Endodermal cell (in vitro differentiated cells): ENCODE measurements around the gene FAM24A. TPM values are rescaled to one million over a fixed set of nuclear protein-coding genes. Genes with fewer than 3 reads are reported as not detected.

ENCODE experiments used
- DNase-seq: peaks from one replicate; pipeline ENCODE4 v3.0.0-alpha.2; 2017
- H3K27ac ChIP-seq: 2 replicates; pipeline ENCODE4 v1.5.1; 2013; ENCODE audit warnings: mild to moderate bottlenecking, low read depth, low read length, moderate library complexity
- H3K27me3 ChIP-seq: 2 replicates; pipeline ENCODE4 v1.6.1; 2013; ENCODE audit warnings: mild to moderate bottlenecking, low read length, moderate library complexity; ENCODE audit not compliant: insufficient read depth, control insufficient read depth, poor library complexity, severe bottlenecking
- H3K36me3 ChIP-seq: 2 replicates; pipeline ENCODE4 v1.7.0; 2013; ENCODE audit warnings: mild to moderate bottlenecking, low read length, moderate library complexity; ENCODE audit not compliant: control insufficient read depth, insufficient read depth
- H3K4me1 ChIP-seq: one replicate; pipeline ENCODE4 v1.7.0; 2013; ENCODE audit warnings: low read length; ENCODE audit not compliant: control insufficient read depth, insufficient read depth
- H3K4me3 ChIP-seq: 2 replicates; pipeline ENCODE4 v1.5.1; 2013; ENCODE audit warnings: mild to moderate bottlenecking, low read length, moderate library complexity
- H3K9ac ChIP-seq: 2 replicates; pipeline ENCODE4 v1.6.1; 2013; ENCODE audit warnings: mild to moderate bottlenecking, low read length, moderate library complexity; ENCODE audit not compliant: poor library complexity, severe bottlenecking; ENCODE audit errors: extremely low read depth
- H3K9me3 ChIP-seq: 2 replicates; pipeline ENCODE4 v1.6.1; 2013; ENCODE audit warnings: mild to moderate bottlenecking, low read length, moderate library complexity; ENCODE audit not compliant: control insufficient read depth
- H3K27ac Mint-ChIP-seq: 2 replicates; pipeline ENCODE4 v1.8.0; 2020; ENCODE audit warnings: mixed read lengths
- H3K27me3 Mint-ChIP-seq: 2 replicates; pipeline ENCODE4 v1.8.0; 2021; ENCODE audit warnings: mild to moderate bottlenecking, mixed read lengths; ENCODE audit not compliant: insufficient read depth
- H3K36me3 Mint-ChIP-seq: 2 replicates; pipeline ENCODE4 v1.8.0; 2020; ENCODE audit warnings: low read depth, mixed read lengths
- H3K4me1 Mint-ChIP-seq: 2 replicates; pipeline ENCODE4 v1.8.0; 2020; ENCODE audit warnings: mixed read lengths
- H3K4me3 Mint-ChIP-seq: 2 replicates; pipeline ENCODE4 v1.8.0; 2020; ENCODE audit warnings: mild to moderate bottlenecking, moderate library complexity, mixed read lengths
- H3K9me3 Mint-ChIP-seq: 2 replicates; pipeline ENCODE4 v1.8.0; 2020; ENCODE audit warnings: mild to moderate bottlenecking, mixed read lengths
- WGBS, 2 experiments: methylation state at CpG; one replicate each; pipeline versions ENCODE4 v1.1.5 to v1.1.7; 2013; ENCODE audit warnings: missing lambda C conversion rate in 2 of 2, mixed read lengths in 1 of 2; ENCODE audit not compliant: insufficient coverage in 1 of 2, insufficient read length in 1 of 2; 5-methylcytosine and 5-hydroxymethylcytosine counted together
- total RNA-seq, 2 donors: library from RNA; stranded (reverse); fragmentation: NEBNext Ultra II Directional in 1 of 2; extraction: Animal tissue kit (Norgen Biotek cat#: 25700) in 1 of 2; gene quantifications; 2 replicates in 1 of 2; 3 replicates in 1 of 2; pipeline ENCODE4 v1.2.1, GENCODE V29; 2021
- TF ChIP-seq, protein P1 (sequence below): fragments of 200-600 bp; sonication (generic); conservative IDR thresholded peaks from 2 replicates; pipeline ENCODE4 v1.5.0; 2021; ENCODE audit warnings: antibody characterized with exemption, mild to moderate bottlenecking

FAM24A gene
- total RNA-seq, 2 donors from 2014 or later: not detected

DNA sequence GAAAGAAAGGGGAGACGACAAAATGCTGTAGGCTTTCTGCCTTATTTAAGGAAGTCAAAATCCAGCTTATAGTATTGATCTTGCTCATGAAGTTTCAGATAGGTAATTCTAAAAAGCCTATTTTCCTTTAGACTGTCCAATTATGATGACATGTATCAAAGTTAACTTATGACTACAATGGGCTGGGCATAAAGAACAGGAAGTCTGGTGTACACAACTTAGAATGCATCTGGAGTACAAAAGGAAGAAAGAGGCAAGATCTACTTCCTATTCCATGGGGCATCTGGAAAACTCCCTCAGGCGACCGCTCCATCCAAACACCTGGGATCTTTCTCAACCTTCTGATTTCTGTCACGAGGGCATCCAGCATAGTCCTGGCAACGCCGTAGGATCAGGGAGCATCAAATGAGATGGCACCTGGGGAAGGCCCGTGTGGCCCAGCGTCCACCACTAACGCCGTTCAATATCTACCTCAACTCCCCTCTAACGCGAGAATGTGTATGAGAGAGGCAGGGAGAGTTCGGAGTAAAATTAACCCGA is 31.5 kb upstream of the FAM24A start:
- Mint-ChIP-seq H3K27ac (no peak overlapping the region), H3K4me3 (peak overlapping the region; percentile 57), H3K27me3 (peaks cover 26% of the 10 kb centered on the region), H3K4me1 (peaks cover 35% of the 10 kb centered on the region), H3K36me3 (no peaks in the 10 kb centered on the region), H3K9me3 (no peaks in the 10 kb centered on the region)
- Histone ChIP-seq H3K9ac (no peak overlapping the region), H3K27me3 (no peaks in the 10 kb centered on the region), H3K27ac (no peak overlapping the region), H3K4me3 (peak overlapping the region; percentile 71), H3K9me3 (no peaks in the 10 kb centered on the region), H3K36me3 (no peaks in the 10 kb centered on the region), H3K4me1 (peaks cover 9% of the 10 kb centered on the region)
- TF ChIP-seq, protein P1, sequence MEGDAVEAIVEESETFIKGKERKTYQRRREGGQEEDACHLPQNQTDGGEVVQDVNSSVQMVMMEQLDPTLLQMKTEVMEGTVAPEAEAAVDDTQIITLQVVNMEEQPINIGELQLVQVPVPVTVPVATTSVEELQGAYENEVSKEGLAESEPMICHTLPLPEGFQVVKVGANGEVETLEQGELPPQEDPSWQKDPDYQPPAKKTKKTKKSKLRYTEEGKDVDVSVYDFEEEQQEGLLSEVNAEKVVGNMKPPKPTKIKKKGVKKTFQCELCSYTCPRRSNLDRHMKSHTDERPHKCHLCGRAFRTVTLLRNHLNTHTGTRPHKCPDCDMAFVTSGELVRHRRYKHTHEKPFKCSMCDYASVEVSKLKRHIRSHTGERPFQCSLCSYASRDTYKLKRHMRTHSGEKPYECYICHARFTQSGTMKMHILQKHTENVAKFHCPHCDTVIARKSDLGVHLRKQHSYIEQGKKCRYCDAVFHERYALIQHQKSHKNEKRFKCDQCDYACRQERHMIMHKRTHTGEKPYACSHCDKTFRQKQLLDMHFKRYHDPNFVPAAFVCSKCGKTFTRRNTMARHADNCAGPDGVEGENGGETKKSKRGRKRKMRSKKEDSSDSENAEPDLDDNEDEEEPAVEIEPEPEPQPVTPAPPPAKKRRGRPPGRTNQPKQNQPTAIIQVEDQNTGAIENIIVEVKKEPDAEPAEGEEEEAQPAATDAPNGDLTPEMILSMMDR: no peak
- no peak for DNase-seq
- 61 to 89% methylated on average over 2 to 14 of the region's 14 CpGs for WGBS, 2 experiments

DNA sequence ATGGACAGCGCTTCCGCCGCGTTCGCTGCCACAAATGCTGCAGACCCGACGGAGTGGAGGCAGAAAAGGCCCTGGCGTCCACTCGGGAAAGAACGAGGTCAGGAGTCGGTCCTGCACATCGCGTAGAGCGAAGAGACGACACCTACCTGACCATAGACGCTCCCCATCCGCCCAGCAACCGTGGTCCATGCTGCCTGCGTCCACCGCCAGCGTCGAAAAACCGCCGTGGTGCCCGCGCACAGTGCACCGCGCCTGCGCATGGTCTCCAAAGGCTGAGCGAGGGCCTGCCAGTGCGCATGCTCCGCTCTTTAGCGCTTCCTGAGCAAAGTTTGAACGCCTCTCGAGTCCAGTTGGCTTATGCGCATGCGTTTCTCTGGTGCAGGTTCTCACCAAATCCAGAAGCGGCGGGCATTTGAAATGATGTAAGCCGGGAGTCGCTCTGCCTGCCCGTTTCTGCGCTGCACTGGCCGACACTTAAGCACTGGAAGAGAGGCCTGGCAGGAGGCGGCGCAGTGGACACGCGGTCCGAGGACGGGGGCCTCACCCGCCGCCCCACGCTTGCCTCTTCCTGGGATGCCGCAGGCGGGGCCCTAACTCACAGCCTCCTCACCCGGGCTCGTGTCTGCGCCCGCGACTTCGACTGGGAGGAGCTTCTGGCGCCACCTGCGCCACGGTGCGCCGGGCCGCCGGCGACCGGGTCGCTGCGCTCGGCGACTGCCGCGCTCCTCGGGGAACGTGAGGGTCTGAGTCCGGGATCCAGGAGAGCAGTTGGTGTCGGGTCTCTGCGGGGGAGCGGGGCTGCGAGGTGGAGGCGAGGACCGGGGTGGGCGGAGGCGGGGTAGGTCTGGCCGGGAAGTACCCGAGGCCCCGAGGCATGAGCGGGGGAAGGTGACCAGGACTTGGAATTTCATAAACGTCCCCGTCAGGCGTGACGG is 30.8 kb upstream of the FAM24A start, which contains the start of gene FAM24B:
TSS of gene FAM24B (minus strand) at position 243 of the 935 bp plus-strand sequence. CDS start 29,066 bp downstream, outside the sequence.
- no peaks in the 10 kb centered on the region for H3K27me3 ChIP-seq
- H3K9ac ChIP-seq: no peak within 1 kb of the TSS
- no peaks in the 10 kb centered on the region for H3K9me3 ChIP-seq
- peaks cover 9% of the 10 kb centered on the region for H3K4me1 ChIP-seq
- peaks cover 26% of the 10 kb centered on the region for H3K27me3 Mint-ChIP-seq
- 34 to 74% methylated on average over 41 to 95 of the region's 95 CpGs for WGBS, 2 experiments
- no peaks in the 10 kb centered on the region for H3K36me3 ChIP-seq
- H3K36me3 Mint-ChIP-seq: no peaks in the 10 kb centered on the region
- peak within 1 kb of the TSS; percentile 69 for H3K27ac ChIP-seq
- no peaks in the 10 kb centered on the region for H3K9me3 Mint-ChIP-seq
- peak within 1 kb of the TSS; percentile 62 for H3K27ac Mint-ChIP-seq
- peaks cover 33% of the 10 kb centered on the region for H3K4me1 Mint-ChIP-seq
- TF ChIP-seq, protein P1: no peak
- peak; percentile 62 for DNase-seq
- peak within 1 kb of the TSS; percentile 71 for H3K4me3 ChIP-seq
- H3K4me3 Mint-ChIP-seq: peak within 1 kb of the TSS; percentile 57

DNA sequence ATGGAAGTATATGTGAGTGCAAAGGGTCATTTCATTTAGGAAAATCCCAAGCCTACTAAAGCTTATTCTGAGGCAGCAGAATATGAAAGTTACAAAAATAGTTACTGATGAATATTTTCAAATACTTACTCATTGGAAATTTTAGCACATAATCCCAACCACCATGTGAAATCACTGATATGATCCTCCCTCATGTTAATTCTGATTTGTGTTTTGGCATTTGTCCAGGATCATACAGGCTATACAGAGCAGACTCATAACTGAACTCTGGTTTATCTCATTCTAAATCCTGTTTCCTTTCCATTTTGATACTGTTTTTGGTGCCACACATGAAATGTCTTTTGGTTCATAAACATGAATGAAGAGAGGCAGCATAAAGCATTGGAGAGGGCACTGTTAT is 27.6 kb upstream of the FAM24A start:
- Histone ChIP-seq H3K4me1 (peaks cover under 1% of the 10 kb centered on the region), H3K36me3 (no peaks in the 10 kb centered on the region), H3K9me3 (no peaks in the 10 kb centered on the region), H3K9ac (no peak overlapping the region), H3K27ac (no peak overlapping the region), H3K4me3 (no peak overlapping the region), H3K27me3 (no peaks in the 10 kb centered on the region)
- TF ChIP-seq, protein P1: no peak
- Mint-ChIP-seq H3K9me3 (no peaks in the 10 kb centered on the region), H3K4me1 (peaks cover 6% of the 10 kb centered on the region), H3K4me3 (no peak overlapping the region), H3K27ac (no peak overlapping the region), H3K36me3 (no peaks in the 10 kb centered on the region), H3K27me3 (peaks cover 26% of the 10 kb centered on the region)
- no peak for DNase-seq
